CD4-positive, alpha-beta T cell (primary cell): ENCODE measurements around the gene CENPQ. TPM values are rescaled to one million over a fixed set of nuclear protein-coding genes. Genes with fewer than 3 reads are reported as not detected.
"Not testable (repeated sequence)": the region's sequence is repeated elsewhere in the genome, so short reads cannot be mapped to it uniquely, and the experiment has no call there.

ENCODE experiments used
- ATAC-seq: fragments of 200-7000 bp; cut with Tn5 transposase; one replicate; pipeline ENCODE4 v1.10.0; 2022; ENCODE audit warnings: mild to moderate bottlenecking; ENCODE audit not compliant: poor library complexity
- CTCF ChIA-PET: fragments of 350-600 bp; sonication (Branson Sonifier 250); formaldehyde crosslinking; loops from one replicate; lab custom pipeline; 2021; ENCODE audit warnings: antibody characterized with exemption, inconsistent platforms; lab: Charles Lee
- POLR2A ChIA-PET: fragments of 350-600 bp; sonication (Branson Sonifier 250); formaldehyde crosslinking; loops from one replicate; lab custom pipeline; 2021; ENCODE audit warnings: antibody characterized with exemption, inconsistent platforms; lab: Charles Lee
- DNase-seq, 14 experiments: peaks; one replicate each; pipeline ENCODE4 v3.0.0-alpha.2; 2013 to 2020; ENCODE audit warnings: mixed read lengths in 2 of 14
- H3K27ac ChIP-seq, 2 donors: one replicate each; pipeline versions ENCODE4 v1.5.1 to v1.7.0; 2013; ENCODE audit warnings: low read length in 2 of 2, low read depth in 1 of 2, mild to moderate bottlenecking in 1 of 2
- H3K27me3 ChIP-seq, 2 experiments: 1 replicate in 1 of 2; 2 replicates in 1 of 2; pipeline versions ENCODE4 v1.6.1 to v1.7.0; 2013; ENCODE audit warnings: low read length in 2 of 2, control low read depth in 1 of 2, mild to moderate bottlenecking in 1 of 2, moderate library complexity in 1 of 2; ENCODE audit not compliant: insufficient read depth in 2 of 2, control insufficient read depth in 1 of 2
- H3K36me3 ChIP-seq: one replicate; pipeline ENCODE4 v1.6.1; 2013; ENCODE audit warnings: low read length, control low read depth; ENCODE audit not compliant: insufficient read depth
- H3K4me1 ChIP-seq: one replicate; pipeline ENCODE4 v1.6.1; 2013; ENCODE audit warnings: low read length, control low read depth; ENCODE audit not compliant: insufficient read depth
- H3K4me3 ChIP-seq: one replicate; pipeline ENCODE4 v1.5.1; 2013; ENCODE audit warnings: mild to moderate bottlenecking, low read length, moderate library complexity
- H3K9me3 ChIP-seq, 2 experiments: 1 replicate in 1 of 2; 2 replicates in 1 of 2; pipeline versions ENCODE4 v1.6.1 to v1.7.0; 2013; ENCODE audit warnings: low read length in 2 of 2, mild to moderate bottlenecking in 2 of 2, control low read depth in 1 of 2, moderate library complexity in 1 of 2; ENCODE audit not compliant: control insufficient read depth in 1 of 2, insufficient read depth in 1 of 2
- H3K27ac Mint-ChIP-seq: one replicate; pipeline ENCODE4 v1.8.0; 2020; ENCODE audit warnings: mixed read lengths
- H3K27me3 Mint-ChIP-seq: one replicate; pipeline ENCODE4 v1.8.0; 2021; ENCODE audit warnings: mixed read lengths
- H3K36me3 Mint-ChIP-seq: one replicate; pipeline ENCODE4 v1.8.0; 2021; ENCODE audit warnings: low read depth, mixed read lengths
- H3K4me1 Mint-ChIP-seq: one replicate; pipeline ENCODE4 v1.8.0; 2021; ENCODE audit warnings: low read depth, mixed read lengths
- H3K4me3 Mint-ChIP-seq: one replicate; pipeline ENCODE4 v1.8.0; 2020; ENCODE audit warnings: mild to moderate bottlenecking, mixed read lengths
- H3K9me3 Mint-ChIP-seq: one replicate; pipeline ENCODE4 v1.8.0; 2020; ENCODE audit warnings: mixed read lengths
- CTCF ChIP-seq: fragments of 200-600 bp; IDR thresholded peaks from one replicate; pipeline ENCODE4 v1.8.0; 2022; ENCODE audit warnings: antibody characterized with exemption, mild to moderate bottlenecking
- intact Hi-C, 2 experiments: fragments of 100-400 bp; cut with DNase I in 1 of 2; cut with micrococcal nuclease in 1 of 2; formaldehyde crosslinking; loops; one replicate each; pipeline versions ENCODE4 v1.15.1 to v1.9.0; 2023 to 2025; cut with DNase I, micrococcal nuclease
- total RNA-seq, 174 experiments: library from RNA in 2 of 174; stranded (reverse) in 2 of 174; gene quantifications; one replicate each; pipeline ENCODE4 v1.2.3 and lab custom pipeline; 2021 to 2026

Gene CENPQ
- total RNA-seq, 2 experiments from 2014 or later = 0.14 to 0.30 TPM

- H3K4me3 ChIP-seq, H3K4me1 Mint-ChIP-seq, H3K27ac Mint-ChIP-seq, CTCF ChIA-PET, H3K4me1 ChIP-seq, ATAC-seq, H3K36me3 ChIP-seq, H3K9me3 ChIP-seq, H3K27me3 ChIP-seq, intact Hi-C loops, POLR2A ChIA-PET, DNase-seq, H3K27me3 Mint-ChIP-seq, H3K27ac ChIP-seq, H3K9me3 Mint-ChIP-seq, H3K4me3 Mint-ChIP-seq: not testable (repeated sequence)
- peaks cover 23% of the 10 kb centered on the region for H3K36me3 Mint-ChIP-seq
Measured at GRCh38 chr6:49483380-49483779, 20.2 kb downstream of the CENPQ start.

- ChIA-PET POLR2A (no interaction called here), CTCF (no interaction called here)
- Histone ChIP-seq H3K4me1 (no peaks in the 10 kb centered on the region), H3K27ac (no peak overlapping the region), H3K9me3 (no peaks in the 10 kb centered on the region), H3K27me3 (no peaks in the 10 kb centered on the region), H3K36me3 (peaks cover 10% of the 10 kb centered on the region), H3K4me3 (no peak overlapping the region)
- Mint-ChIP-seq H3K9me3 (no peaks in the 10 kb centered on the region), H3K36me3 (peaks cover 51% of the 10 kb centered on the region), H3K27ac (no peak overlapping the region), H3K4me3 (no peak overlapping the region), H3K27me3 (no peaks in the 10 kb centered on the region), H3K4me1 (no peaks in the 10 kb centered on the region)
- DNase-seq = no peak
- intact Hi-C loops = no loop called here
- TF ChIP-seq CTCF = no peak
- no peak for ATAC-seq
Measured at GRCh38 chr6:49490633-49491032, 27.5 kb downstream of the CENPQ start.

- DNase-seq = no peak
- Mint-ChIP-seq H3K4me1 (no peaks in the 10 kb centered on the region), H3K4me3 (no peak overlapping the region), H3K9me3 (no peaks in the 10 kb centered on the region), H3K27ac (no peak overlapping the region), H3K36me3 (peaks cover 3% of the 10 kb centered on the region), H3K27me3 (no peaks in the 10 kb centered on the region)
- Histone ChIP-seq H3K27ac (no peak overlapping the region), H3K9me3 (no peaks in the 10 kb centered on the region), H3K4me1 (no peaks in the 10 kb centered on the region), H3K4me3 (no peak overlapping the region), H3K27me3 (no peaks in the 10 kb centered on the region), H3K36me3 (no peaks in the 10 kb centered on the region)
- no peak for ATAC-seq
- ChIA-PET CTCF (no interaction called here), POLR2A (no interaction called here)
- intact Hi-C loops = no loop called here
- no peak for TF ChIP-seq CTCF
Measured at GRCh38 chr6:49497304-49497703, 34.1 kb downstream of the CENPQ start.

- Mint-ChIP-seq H3K36me3 (no peaks in the 10 kb centered on the region), H3K27ac (no peak overlapping the region), H3K4me1 (no peaks in the 10 kb centered on the region), H3K27me3 (no peaks in the 10 kb centered on the region), H3K4me3 (no peak overlapping the region), H3K9me3 (no peaks in the 10 kb centered on the region)
- Histone ChIP-seq H3K4me1 (no peaks in the 10 kb centered on the region), H3K4me3 (no peak overlapping the region), H3K36me3 (no peaks in the 10 kb centered on the region), H3K27me3 (no peaks in the 10 kb centered on the region), H3K9me3 (no peaks in the 10 kb centered on the region), H3K27ac (no peak overlapping the region)
- ATAC-seq = no peak
- no peak for DNase-seq
- intact Hi-C loops = no loop called here
- no peak for TF ChIP-seq CTCF
- ChIA-PET CTCF (no interaction called here), POLR2A (no interaction called here)
Measured at GRCh38 chr6:49499126-49499525, 36.0 kb downstream of the CENPQ start.
